CD4-positive, alpha-beta T cell (primary cell): ENCODE data around the gene HNRNPH2. TPM values are rescaled to one million over a fixed set of nuclear protein-coding genes. Genes with fewer than 3 reads are reported as not detected.

Source experiments
- ATAC-seq: fragments of 200-7000 bp; cut with Tn5 transposase; one replicate; pipeline ENCODE4 v1.10.0; 2022; ENCODE audit warnings: mild to moderate bottlenecking; ENCODE audit not compliant: poor library complexity
- CTCF ChIA-PET: fragments of 350-600 bp; sonication (Branson Sonifier 250); formaldehyde crosslinking; loops from one replicate; lab custom pipeline; 2021; ENCODE audit warnings: antibody characterized with exemption, inconsistent platforms; lab: Charles Lee
- POLR2A ChIA-PET: fragments of 350-600 bp; sonication (Branson Sonifier 250); formaldehyde crosslinking; loops from one replicate; lab custom pipeline; 2021; ENCODE audit warnings: antibody characterized with exemption, inconsistent platforms; lab: Charles Lee
- DNase-seq, 14 experiments: peaks; one replicate each; pipeline ENCODE4 v3.0.0-alpha.2; 2013 to 2020; ENCODE audit warnings: mixed read lengths in 2 of 14
- H3K27ac ChIP-seq, 2 donors: one replicate each; pipeline versions ENCODE4 v1.5.1 to v1.7.0; 2013; ENCODE audit warnings: low read length in 2 of 2, low read depth in 1 of 2, mild to moderate bottlenecking in 1 of 2
- H3K27me3 ChIP-seq, 2 experiments: 1 replicate in 1 of 2; 2 replicates in 1 of 2; pipeline versions ENCODE4 v1.6.1 to v1.7.0; 2013; ENCODE audit warnings: low read length in 2 of 2, control low read depth in 1 of 2, mild to moderate bottlenecking in 1 of 2, moderate library complexity in 1 of 2; ENCODE audit not compliant: insufficient read depth in 2 of 2, control insufficient read depth in 1 of 2
- H3K36me3 ChIP-seq: one replicate; pipeline ENCODE4 v1.6.1; 2013; ENCODE audit warnings: low read length, control low read depth; ENCODE audit not compliant: insufficient read depth
- H3K4me1 ChIP-seq: one replicate; pipeline ENCODE4 v1.6.1; 2013; ENCODE audit warnings: low read length, control low read depth; ENCODE audit not compliant: insufficient read depth
- H3K4me3 ChIP-seq: one replicate; pipeline ENCODE4 v1.5.1; 2013; ENCODE audit warnings: mild to moderate bottlenecking, low read length, moderate library complexity
- H3K9me3 ChIP-seq, 2 experiments: 1 replicate in 1 of 2; 2 replicates in 1 of 2; pipeline versions ENCODE4 v1.6.1 to v1.7.0; 2013; ENCODE audit warnings: low read length in 2 of 2, mild to moderate bottlenecking in 2 of 2, control low read depth in 1 of 2, moderate library complexity in 1 of 2; ENCODE audit not compliant: control insufficient read depth in 1 of 2, insufficient read depth in 1 of 2
- H3K27ac Mint-ChIP-seq: one replicate; pipeline ENCODE4 v1.8.0; 2020; ENCODE audit warnings: mixed read lengths
- H3K27me3 Mint-ChIP-seq: one replicate; pipeline ENCODE4 v1.8.0; 2021; ENCODE audit warnings: mixed read lengths
- H3K36me3 Mint-ChIP-seq: one replicate; pipeline ENCODE4 v1.8.0; 2021; ENCODE audit warnings: low read depth, mixed read lengths
- H3K4me1 Mint-ChIP-seq: one replicate; pipeline ENCODE4 v1.8.0; 2021; ENCODE audit warnings: low read depth, mixed read lengths
- H3K4me3 Mint-ChIP-seq: one replicate; pipeline ENCODE4 v1.8.0; 2020; ENCODE audit warnings: mild to moderate bottlenecking, mixed read lengths
- H3K9me3 Mint-ChIP-seq: one replicate; pipeline ENCODE4 v1.8.0; 2020; ENCODE audit warnings: mixed read lengths
- intact Hi-C, 2 experiments: fragments of 100-400 bp; cut with DNase I in 1 of 2; cut with micrococcal nuclease in 1 of 2; formaldehyde crosslinking; loops; one replicate each; pipeline versions ENCODE4 v1.15.1 to v1.9.0; 2023 to 2025; cut with DNase I, micrococcal nuclease
- total RNA-seq, 174 experiments: library from RNA in 2 of 174; stranded (reverse) in 2 of 174; gene quantifications; one replicate each; pipeline ENCODE4 v1.2.3 and lab custom pipeline; 2021 to 2026
- TF ChIP-seq, protein P1 (sequence below): fragments of 200-600 bp; IDR thresholded peaks from one replicate; pipeline ENCODE4 v1.8.0; 2022; ENCODE audit warnings: antibody characterized with exemption, mild to moderate bottlenecking

The HNRNPH2 gene
- total RNA-seq, 2 experiments from 2014 or later: 50.9 to 51.4 TPM

- H3K27me3 ChIP-seq: no peaks in the 10 kb centered on the region
- ChIA-PET CTCF (no interaction called here), POLR2A (no interaction called here)
- peaks cover 6% of the 10 kb centered on the region for H3K36me3 ChIP-seq
- TF ChIP-seq, protein P1, sequence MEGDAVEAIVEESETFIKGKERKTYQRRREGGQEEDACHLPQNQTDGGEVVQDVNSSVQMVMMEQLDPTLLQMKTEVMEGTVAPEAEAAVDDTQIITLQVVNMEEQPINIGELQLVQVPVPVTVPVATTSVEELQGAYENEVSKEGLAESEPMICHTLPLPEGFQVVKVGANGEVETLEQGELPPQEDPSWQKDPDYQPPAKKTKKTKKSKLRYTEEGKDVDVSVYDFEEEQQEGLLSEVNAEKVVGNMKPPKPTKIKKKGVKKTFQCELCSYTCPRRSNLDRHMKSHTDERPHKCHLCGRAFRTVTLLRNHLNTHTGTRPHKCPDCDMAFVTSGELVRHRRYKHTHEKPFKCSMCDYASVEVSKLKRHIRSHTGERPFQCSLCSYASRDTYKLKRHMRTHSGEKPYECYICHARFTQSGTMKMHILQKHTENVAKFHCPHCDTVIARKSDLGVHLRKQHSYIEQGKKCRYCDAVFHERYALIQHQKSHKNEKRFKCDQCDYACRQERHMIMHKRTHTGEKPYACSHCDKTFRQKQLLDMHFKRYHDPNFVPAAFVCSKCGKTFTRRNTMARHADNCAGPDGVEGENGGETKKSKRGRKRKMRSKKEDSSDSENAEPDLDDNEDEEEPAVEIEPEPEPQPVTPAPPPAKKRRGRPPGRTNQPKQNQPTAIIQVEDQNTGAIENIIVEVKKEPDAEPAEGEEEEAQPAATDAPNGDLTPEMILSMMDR: no peak
- Mint-ChIP-seq H3K36me3 (peaks cover 60% of the 10 kb centered on the region), H3K4me1 (no peaks in the 10 kb centered on the region), H3K27ac (no peak overlapping the region), H3K4me3 (no peak overlapping the region), H3K27me3 (no peaks in the 10 kb centered on the region), H3K9me3 (no peaks in the 10 kb centered on the region)
- DNase-seq (no peak), ATAC-seq (no peak)
- intact Hi-C loops: no loop called here
- H3K4me1 ChIP-seq: no peaks in the 10 kb centered on the region
- no peak overlapping the region for H3K4me3 ChIP-seq
- no peaks in the 10 kb centered on the region for H3K9me3 ChIP-seq
- H3K27ac ChIP-seq: no peak overlapping the region
These were observed 34.1 kb downstream of the HNRNPH2 start for GRCh38 chrX:101442085-101442484.

GRCh38 chrX:101449279-101449678 lies 41.3 kb downstream of the HNRNPH2 start:
- H3K9me3 Mint-ChIP-seq: no peaks in the 10 kb centered on the region
- no peak for DNase-seq
- POLR2A ChIA-PET: no interaction called here
- Histone ChIP-seq H3K27ac (no peak overlapping the region), H3K4me1 (no peaks in the 10 kb centered on the region), H3K9me3 (no peaks in the 10 kb centered on the region), H3K27me3 (no peaks in the 10 kb centered on the region), H3K4me3 (no peak overlapping the region), H3K36me3 (no peaks in the 10 kb centered on the region)
- no peak overlapping the region for H3K27ac Mint-ChIP-seq
- intact Hi-C loops: no loop called here
- CTCF ChIA-PET: no interaction called here
- no peak for ATAC-seq
- H3K4me3 Mint-ChIP-seq: no peak overlapping the region
- H3K27me3 Mint-ChIP-seq: no peaks in the 10 kb centered on the region
- peaks cover 54% of the 10 kb centered on the region for H3K36me3 Mint-ChIP-seq
- no peaks in the 10 kb centered on the region for H3K4me1 Mint-ChIP-seq
- TF ChIP-seq, protein P1: no peak

DNA sequence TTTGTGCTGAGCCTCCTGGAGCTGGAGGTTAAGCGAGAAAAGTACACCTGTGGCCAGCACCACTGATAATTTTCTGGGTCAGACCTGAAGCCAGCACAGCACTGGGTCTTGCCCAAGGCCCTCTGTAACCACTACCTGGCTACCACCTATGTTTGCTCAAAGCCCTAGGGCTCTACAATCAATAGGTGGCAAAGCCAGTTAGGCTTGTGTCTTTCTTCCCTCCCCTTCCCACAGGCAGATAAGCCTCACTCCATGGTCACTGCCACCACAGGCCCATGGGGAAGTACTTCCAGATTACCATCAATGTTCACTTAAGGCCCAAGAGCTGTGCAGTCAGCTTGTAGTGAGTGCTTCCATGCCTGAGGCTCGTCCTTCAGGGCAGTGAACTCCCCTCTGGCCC lies 42.1 kb downstream of the HNRNPH2 start:
- Mint-ChIP-seq H3K27me3 (no peaks in the 10 kb centered on the region), H3K36me3 (peaks cover 56% of the 10 kb centered on the region), H3K9me3 (no peaks in the 10 kb centered on the region), H3K27ac (no peak overlapping the region), H3K4me1 (no peaks in the 10 kb centered on the region), H3K4me3 (no peak overlapping the region)
- Histone ChIP-seq H3K4me3 (no peak overlapping the region), H3K9me3 (no peaks in the 10 kb centered on the region), H3K4me1 (no peaks in the 10 kb centered on the region), H3K27ac (no peak overlapping the region), H3K36me3 (no peaks in the 10 kb centered on the region), H3K27me3 (no peaks in the 10 kb centered on the region)
- ChIA-PET CTCF (no interaction called here), POLR2A (no interaction called here)
- ATAC-seq: no peak
- intact Hi-C loops: no loop called here
- DNase-seq: no peak
- TF ChIP-seq, protein P1: no peak
